Right ventricle myocardium superior (tissue), 1 donor: ENCODE results near the gene NOS2. TPM values are rescaled to one million over a fixed set of nuclear protein-coding genes. Genes with fewer than 3 reads are reported as not detected.
A peak's percentile ranks its signal among the peaks of the same experiment; 100 is the strongest.

Source experiments
- ATAC-seq: fragments of 200-7000 bp; cut with Tn5 transposase; one replicate; pipeline ENCODE4 v1.9.1; 2020; ENCODE audit warnings: mild to moderate bottlenecking; ENCODE audit not compliant: poor library complexity
- DNase-seq: peaks from one replicate; pipeline ENCODE4 v3.0.0-alpha.2; 2020
- intact Hi-C: fragments of 100-400 bp; cut with DNase I; formaldehyde crosslinking; loops from one replicate; pipeline ENCODE4 v1.11.2; 2022
- total RNA-seq: library from RNA; stranded (reverse); fragmentation: NEBNext Ultra II Directional; extraction: Animal tissue kit (Norgen Biotek cat#: 25700); gene quantifications from one replicate; pipeline ENCODE4 v1.2.1, GENCODE V29; 2021
- donor health status: DM: no; HTN: yes; CAD: no; lungs with severe emphysema.

The NOS2 gene
- total RNA-seq, 1 donor from 2014 or later = 0.19 TPM

DNA sequence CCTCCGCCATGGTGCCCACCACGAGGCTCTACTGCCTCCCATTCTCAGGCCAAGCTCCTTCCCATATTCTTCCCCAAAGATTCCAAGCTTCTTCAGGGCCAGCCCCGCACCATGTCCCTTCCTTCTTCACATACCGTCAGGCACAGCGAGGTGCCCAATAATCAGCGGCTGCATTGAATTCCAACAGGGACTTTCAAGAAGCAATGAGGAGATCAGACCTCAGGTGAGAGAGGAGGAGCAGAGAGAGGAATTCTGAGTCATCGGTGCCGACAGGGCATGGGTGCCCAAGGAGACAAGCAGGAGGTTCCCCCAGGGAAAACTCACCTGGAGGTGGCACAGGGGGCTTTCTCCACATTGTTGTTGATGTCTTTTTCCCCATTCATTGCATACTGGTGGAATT is 2.0 kb downstream of the NOS2 start:
- no peak for DNase-seq
- ATAC-seq = no peak
- intact Hi-C loops = no loop called here

DNA sequence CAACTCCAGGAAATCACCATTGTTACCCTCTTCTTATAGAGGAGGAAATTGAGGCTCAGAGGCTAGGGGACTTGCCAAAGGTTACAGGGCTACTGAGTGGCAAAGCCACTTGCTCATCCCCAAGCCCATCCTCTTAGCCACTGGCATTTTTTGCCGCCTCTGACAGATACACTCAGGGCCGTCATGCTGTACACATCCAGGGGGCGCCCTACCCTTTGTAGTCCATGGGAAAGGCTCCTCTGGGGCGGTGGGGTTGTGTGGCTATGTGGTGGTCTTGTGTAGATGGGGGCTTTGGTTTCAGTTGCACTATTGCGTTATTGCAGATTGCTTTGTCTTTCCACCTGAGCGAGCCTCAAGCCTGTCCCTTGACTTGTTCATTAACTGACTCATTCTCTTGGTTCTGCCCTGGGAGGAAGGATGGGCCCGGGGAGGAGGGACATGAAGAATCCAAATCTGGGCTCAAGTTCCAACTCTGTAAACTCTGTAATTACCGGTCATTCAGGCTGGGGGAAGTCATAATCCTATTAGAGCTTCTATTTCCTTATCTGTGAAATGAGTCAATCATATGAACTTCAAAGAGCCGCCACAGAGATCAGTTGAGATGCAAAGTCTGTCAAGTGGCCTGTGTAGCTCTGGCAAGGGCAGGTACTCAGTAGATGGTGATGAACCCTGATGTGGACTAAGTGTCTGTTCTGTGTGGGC is 2.8 kb downstream of the NOS2 start:
- intact Hi-C loops = no loop called here
- no peak for ATAC-seq
- DNase-seq = no peak

DNA sequence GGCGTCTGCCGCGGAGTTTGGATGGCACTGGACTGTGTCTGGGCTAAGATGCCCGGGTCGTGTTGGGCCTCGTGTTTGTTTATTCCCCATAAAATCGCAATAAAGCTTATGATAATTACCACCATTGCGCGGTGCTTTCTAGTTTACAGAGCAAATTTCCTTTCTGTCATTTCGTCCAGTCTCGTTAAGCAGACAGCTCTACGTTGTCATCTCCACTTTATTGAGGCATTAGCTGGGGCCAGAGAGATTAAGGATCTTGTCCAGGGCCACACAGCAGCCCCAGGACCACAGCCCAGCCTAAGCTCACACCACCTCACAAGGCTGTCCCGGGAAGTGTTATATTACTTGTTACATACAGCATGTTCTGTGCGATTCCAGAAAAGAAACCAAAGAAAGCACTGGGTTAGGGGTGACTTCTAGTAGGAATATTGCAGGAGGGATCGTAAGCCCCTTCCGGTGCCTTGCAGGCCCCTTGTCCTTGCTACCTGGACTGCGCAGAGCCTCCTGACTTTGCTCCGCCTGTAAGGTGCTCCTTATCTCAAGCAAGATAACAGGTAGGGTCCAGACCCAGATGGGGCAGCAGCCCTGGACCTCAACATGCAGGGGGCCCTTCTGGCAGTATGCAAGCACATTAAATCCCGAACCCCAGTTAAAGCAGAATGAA is 6.3 kb downstream of the NOS2 start:
- DNase-seq (no peak), ATAC-seq (no peak)
- intact Hi-C loops = no loop called here

DNA sequence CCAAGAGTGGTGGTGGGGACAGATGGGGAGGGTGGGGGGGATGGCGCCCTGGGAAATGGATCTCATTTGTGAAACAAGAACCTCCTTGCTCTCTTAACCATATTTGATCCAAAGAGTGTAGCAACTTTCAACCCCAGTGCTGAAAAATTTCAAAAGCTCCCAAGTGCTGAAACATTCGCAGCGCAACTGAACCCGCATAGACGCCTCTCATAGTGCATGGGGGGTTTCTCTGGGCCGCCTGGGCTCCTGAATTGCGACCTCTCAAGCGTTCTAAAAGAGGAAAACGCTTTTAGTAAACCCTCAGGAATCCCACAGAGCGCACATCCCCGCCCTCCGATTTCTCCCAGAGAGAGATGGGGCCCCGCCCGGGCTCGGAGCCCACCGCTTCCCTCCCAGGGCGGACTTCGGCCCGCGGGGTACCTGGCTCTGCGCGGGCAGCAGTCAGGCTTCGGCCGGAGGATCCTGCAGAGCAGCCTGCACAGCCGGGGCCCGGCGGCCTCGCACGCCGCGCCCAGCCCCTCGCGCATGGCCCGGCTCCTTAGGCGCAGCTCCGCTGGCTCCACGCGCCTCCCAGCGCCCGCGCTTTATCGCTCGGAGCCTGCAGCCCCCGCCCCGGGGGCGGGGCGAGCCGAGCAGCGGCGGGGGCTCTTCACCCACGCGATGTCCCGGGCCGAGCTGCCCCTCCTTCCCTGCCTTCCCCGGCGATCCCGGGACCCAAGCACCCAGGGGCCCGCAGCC is 7.0 kb downstream of the NOS2 start:
- ATAC-seq (peak; percentile 86), DNase-seq (no peak)
- intact Hi-C loops = no loop called here

DNA sequence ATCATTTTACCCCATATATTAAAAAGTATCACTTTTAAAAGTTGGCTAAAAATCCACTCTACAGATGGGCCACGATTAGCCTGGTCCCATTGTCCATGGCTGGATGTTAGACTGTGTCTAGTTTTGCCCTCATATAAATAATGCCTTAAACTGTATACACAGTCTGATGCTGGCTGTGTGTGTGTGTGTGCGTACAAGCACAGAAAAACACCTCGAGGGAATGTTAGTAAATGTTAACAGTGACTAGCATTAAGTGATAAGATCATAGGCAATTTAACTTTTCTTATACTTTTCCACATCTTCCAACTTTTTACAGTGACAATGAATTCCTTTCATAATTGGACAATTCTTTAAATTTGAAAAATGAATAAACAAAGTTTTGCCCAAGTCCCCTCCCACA is 8.2 kb downstream of the NOS2 start:
- ATAC-seq (no peak), DNase-seq (no peak)
- intact Hi-C loops = no loop called here

DNA sequence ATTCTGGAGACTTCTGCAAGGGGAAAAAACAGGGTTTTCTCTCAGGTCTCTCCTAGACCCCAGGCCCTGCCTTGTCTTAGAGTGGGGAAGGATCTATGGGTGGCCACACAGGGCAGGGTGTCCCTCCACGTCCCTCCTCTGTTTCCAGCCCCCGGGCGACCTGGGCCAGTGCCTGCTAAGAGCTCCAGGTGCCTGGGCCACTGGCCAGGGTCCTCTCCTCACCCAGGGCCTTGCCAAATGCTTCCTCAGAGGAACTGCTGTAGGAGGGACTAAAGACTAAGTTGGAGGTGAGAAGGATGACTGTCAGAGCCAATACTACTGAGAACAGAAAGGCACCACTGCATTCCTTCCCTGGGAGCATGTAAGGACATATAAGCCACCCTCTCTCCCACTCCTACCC is 11.4 kb downstream of the NOS2 start:
- DNase-seq = no peak
- peak; percentile 47 for ATAC-seq

DNA sequence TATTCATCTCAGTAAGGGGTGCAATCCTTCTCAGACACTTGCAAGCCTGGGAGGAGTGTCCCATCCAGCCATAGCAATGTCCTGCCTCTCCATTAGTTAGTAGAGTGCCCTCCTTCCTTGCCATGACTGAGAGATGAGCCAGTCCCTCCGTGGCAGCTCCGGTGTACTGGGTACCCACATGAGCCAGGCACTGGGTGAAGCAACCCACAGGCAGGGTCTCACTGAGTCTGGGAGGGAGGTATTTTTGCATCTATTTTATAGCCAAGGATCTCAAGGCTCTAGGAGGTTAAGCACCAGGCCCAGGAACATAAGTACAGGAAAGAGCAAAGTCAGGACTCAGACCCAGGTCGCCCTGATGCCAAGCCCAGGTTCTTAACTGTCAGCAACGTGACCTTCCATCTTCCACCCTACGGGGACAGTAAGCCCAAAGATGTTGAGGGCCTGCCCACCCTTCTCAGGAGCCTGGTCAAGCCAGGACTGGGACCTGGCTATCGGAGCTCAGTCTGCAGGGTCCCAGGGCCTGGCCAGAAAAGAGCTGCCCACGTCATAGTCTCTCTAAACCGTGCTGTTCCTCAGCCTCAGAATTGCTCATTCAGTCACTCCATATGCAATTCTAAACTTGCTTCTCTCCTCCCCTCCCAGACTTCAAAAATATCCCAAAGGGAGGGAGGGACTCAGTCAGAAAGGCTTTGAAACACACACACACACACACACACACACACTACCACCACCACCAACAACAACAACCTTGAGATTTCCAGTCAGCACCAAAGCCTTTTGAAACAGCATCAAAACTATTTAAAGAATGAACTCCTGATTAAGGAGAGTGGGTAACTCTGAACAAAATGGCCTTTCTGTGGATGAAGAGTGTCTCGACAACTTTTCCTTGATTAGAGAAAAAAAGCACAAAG is 16.6 kb downstream of the NOS2 start:
- no peak for DNase-seq
- ATAC-seq = no peak

More for the DNA sequence above, 11.4 kb downstream of the NOS2 start:
- intact Hi-C loops = no loop called here

DNA sequence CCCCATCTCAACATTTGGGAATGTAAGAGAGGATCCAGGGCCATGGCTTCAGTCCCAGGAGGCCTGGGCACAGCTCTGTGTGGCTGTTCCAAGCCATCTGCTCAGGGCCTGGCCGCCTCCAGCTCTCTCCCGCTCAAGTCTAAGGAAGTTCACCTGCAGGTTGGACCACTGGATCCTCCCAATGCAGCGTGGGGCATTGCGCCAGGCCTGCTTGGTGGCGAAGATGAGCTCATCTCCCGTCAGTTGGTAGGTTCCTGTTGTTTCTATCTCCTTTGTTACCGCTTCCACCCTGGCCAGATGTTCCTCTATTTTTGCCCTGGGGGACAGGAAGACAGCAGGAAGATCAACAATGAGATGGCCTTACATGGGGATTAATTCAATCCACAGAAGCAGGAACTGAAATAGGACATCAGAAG is 17.5 kb downstream of the NOS2 start:
- peak; percentile 29 for ATAC-seq

More for the DNA sequence above, 16.6 kb downstream of the NOS2 start:
- intact Hi-C loops = no loop called here

DNA sequence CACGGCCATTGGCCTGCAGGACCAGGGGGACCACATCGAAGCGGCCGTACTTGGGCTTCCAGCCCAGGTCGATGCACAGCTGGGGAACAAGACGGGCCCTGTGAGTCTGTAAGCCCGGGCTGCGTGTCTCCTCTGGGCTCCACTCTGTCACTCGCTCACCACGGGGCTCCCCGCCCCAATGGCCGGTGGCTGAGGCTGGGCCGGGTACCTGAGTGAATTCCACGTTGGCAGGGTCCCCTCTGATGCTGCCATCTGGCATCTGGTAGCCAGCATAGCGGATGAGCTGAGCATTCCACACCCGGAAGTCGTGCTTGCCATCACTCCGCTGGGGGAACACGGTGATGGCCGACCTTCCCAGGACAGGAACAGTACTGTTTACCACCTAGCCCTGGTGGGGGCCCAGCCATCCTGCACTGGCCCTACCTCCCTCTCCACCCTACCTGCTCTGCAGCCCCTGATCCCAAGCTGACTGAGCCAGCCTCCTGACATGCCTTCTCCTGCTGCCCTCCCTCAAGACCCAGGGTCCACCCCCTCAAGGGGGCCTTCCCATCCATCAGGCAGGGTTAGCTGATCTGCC is 19.4 kb downstream of the NOS2 start:
- ATAC-seq = no peak
- intact Hi-C loops = no loop called here
- DNase-seq = no peak

More for the DNA sequence above, 17.5 kb downstream of the NOS2 start:
- intact Hi-C loops = no loop called here
- DNase-seq = peak; percentile 68

DNA sequence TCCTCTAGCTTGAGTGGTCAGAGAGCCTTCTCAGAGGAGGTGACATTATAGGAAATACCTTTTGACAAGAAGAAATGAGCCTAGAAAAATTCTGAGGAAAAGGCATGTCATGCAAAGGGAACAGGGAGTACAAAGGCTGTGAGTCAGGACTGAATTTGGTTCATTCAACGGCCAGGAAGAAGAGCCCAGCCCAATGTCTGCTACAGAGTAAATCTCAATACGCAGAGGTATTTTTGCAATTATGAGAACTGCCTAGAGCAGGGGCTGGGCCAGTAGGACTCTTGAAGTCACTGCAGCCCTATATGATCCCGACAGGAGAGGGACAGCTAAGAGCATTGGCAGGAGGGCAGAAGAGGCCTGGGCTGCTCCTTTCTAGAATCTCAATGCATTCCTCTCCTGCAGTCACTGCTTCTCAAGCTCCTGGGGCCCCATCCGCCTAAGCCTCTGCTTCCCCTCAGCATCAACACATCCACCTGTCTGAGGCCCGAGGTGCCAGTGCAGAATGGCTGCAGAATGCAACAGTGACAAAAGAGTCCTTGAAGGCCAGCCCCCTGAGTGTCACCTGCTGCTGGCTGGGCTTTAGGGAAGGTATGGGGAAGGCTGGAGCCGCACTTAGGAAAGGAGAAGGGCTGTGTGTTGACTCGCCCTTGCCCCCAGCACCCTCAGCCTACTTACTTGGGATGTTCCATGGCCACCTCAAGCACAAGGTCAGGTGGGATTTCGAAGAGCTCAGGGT is 20.1 kb downstream of the NOS2 start:
- ATAC-seq (no peak), DNase-seq (no peak)
- intact Hi-C loops = no loop called here

DNA sequence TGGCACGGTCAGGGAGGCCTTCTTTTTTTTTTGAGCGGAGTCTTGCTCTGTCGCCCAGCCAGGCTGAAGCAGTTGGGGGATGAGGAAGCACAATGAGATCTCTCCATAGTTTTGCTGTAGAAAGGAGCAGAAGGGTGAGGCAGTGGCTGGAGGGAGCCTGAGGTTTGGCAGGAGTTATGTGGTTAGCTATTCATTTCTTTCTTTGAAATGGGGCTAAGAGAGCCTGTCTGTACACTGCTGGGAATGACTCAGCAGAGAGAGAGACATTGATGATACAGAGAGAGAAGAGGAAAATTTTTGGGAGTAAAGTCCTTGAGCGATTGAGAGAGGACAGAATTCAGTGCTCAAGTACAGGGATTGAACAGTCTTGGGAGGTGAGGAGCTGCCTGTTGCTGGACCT is 22.1 kb downstream of the NOS2 start:
- no peak for ATAC-seq
- intact Hi-C loops = no loop called here
- DNase-seq = no peak

DNA sequence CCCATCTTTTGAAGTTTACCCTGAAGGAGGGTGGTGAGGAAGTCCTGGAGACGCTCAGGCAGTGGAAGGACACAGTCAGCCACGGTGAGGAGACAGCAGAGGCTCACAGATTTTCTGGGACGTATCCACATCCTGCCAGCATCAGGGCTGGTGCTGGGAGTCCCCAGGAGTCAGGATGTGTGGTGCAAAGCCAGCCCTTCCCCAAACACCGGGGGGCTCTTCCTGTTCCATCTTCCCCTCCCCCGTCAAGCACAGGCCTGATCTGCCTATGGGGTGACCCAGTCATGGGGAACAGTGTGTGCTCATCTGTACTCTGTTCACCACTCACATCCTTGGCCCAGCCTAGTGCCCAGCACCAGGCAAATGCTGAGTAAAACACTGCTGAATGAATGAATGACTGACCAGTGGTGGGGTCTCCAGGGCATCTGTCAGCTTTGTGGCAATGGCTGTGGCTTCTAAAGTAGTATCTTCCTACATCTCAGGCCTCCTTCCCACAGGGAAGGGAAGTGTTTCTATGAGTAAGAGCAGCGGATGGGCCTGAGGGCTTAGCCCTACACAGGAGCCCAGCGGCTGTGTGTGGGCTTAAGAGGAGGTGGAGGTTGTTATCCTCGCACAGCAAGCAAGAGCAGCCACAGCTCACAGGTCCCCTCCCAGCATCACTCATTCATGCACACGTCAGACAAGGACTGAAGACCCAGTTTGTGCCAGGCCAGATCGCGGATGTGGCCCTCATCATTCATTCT is 23.3 kb downstream of the NOS2 start:
- ATAC-seq (no peak), DNase-seq (no peak)

DNA sequence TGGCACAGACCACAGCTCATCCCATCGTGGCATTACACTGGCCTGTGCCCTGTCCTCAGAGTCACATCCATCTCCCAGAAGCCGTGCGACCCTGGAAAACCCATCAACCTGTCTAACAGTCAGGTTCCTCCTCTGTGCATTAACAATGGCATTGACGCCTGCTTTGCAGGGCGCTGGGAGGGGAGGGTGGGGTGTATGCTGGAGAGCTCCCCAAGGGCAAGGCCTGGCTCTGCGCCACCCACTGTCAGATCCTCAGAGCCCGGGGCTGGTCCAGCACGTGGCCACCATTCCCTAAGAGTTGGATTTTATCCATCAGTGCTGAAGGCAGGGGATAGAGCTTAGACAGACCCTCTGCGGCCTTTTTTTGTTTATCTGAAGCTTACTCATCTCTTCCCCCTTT is 28.7 kb downstream of the NOS2 start:
- intact Hi-C loops = no loop called here
- ATAC-seq (no peak), DNase-seq (no peak)

More for the DNA sequence above, 23.3 kb downstream of the NOS2 start:
- intact Hi-C loops = no loop called here

DNA sequence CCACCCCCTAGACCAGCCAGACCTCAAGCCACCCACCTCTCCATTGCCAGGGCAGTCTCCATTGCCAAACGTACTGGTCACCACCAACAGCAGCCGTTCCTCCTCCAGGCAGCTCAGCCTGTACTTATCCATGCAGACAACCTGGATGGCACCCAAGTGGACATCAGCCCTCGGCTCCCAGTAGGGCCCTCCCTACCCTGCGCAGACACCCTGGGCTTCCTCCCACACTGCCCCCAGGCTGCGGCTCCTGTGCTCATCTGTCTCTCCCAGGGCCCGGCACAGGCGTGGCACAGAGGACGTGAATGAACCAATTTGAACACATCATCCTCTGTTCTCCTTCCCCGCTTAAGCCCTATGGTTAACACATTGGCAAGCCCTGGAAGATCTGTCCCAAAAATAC is 29.5 kb downstream of the NOS2 start:
- intact Hi-C loops = no loop called here
- DNase-seq (no peak), ATAC-seq (no peak)

DNA sequence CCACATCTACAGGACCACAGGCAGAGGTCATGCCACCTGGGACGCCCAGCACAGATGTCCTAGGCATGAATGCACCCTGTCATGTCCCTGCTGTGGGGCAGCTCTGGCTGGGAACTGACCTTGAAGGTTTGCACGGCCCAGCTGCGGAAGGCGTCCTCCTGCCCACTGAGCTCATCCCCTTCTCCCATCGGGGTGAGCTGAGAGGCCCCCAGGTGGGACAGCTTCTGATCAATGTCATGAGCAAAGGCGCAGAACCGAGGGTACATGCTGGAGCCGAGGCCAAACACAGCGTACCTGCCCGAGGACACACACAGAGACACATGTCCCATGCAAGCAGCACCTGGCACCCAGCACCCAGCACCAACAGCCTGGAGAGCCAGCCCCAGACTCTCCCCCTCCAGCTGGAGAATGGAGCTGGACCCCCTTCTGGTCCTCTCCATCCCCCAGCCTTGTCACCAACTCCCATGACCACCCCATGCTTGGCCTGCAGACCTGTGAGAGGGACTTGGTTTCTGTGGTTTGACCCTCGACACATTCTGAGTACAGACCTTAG is 31.4 kb downstream of the NOS2 start:
- ATAC-seq (no peak), DNase-seq (no peak)
- intact Hi-C loops = no loop called here

DNA sequence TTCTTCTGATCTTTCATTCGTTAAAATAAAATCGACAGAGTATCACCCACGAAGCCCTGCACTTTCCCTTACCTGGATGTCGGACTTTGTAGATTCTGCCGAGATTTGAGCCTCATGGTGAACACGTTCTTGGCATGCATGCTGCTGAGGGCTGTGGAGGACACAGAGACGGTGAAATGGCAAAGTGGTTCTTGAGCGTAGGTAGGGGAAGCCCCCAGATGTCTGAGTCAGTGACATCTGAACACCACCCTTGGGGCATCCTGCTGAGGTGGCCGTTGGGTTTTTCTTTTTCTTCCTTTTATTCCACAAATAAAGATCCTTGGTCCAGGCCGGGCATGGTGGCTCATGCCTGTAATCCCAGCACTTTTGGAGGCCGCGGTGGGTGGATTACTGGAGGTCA is 33.9 kb downstream of the NOS2 start:
- intact Hi-C loops = no loop called here
- ATAC-seq (no peak), DNase-seq (no peak)

DNA sequence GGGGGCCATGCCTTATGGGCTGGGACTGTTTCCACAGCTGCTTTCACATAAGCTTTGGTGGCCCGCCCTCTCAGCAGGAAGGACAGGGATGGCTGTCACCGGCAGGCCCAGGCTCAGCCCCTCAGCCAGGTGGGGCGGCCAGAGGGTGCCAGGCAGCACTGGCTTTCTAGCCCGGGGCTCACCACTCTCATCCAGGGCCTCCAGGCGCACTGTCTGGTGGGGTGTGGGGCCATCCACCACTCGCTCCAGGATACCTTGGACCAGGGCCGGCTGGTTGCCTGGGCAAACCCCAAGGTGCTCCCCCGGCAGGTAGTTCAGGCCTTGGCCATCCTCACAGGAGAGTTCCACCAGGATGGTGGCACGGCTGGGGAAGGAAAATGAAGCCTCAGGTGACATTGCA is 35.0 kb downstream of the NOS2 start:
- no peak for ATAC-seq
- DNase-seq = no peak
- intact Hi-C loops = no loop called here
